Measurements from ENCODE around the gene FXR2.
A peak's percentile ranks its signal among the peaks of the same experiment; 100 is the strongest.
"Not testable (repeated sequence)": the region's sequence is repeated elsewhere in the genome, so short reads cannot be mapped to it uniquely, and the experiment has no call there.

Gene FXR2

DNA sequence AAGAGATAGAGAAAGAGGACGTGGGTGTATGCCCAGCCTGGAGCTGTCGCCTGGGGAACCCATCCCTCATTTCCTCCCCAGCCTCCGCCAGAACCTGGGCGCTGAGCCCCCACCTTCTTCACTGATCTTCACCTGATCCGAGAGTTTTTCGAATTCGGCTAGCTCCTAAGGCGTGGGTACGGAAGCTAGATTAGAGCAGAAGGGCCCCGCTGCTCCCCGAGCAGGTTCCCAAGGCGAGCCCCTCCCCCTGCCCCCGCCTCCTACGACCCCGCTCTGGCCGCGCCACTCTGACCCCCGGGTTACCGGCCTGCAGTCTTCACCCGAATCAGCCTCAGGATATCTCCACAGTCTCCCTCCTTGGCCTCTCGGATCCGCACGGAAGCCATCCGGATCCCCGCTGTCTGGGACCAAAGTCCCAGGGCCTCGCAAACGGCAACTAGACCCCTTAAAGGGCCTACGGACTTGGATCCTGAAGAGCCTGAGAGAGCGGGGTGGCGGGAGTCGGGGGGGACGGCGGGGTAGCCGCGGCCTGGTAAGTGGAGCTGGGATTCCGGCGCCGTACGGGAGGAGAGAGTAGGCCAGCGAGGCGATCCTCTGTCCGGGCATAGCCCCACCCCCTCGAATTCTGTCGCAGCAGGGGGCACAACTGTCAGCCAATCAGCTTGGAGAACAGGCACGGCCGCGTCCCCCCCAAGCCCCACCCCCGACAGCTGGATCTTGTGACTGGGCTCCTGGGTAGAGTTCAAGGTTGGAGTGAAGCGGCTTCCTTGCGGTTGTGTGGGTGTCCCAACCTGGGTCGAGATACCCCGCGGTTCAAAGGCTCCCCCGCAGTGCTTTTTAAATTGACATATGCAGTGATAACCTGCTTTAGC, 12.8 kb upstream of the FXR2 start, which contains the start of gene SAT2:
Gene SAT2, minus strand, starts transcription at position 572 of the 872 bp plus-strand sequence. Its CDS starts 186 bp downstream, at position 386.
- peak; percentile 96 for DNase-seq

DNA sequence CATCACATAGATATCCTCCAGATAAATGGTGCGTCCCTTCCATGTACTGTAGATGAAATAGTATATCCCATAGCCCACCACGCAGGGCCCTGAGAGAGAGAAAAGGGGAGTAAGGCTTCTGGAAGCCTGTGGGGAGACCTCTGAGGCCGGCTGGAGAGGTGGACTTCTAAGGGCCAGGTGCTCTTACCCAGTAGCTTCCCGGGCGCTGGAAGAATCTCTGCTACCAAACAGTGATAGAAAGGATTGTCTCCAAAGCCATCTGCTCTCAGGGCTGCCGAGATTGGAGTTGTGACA, 12.2 kb upstream of the FXR2 start:
- DNase-seq = no peak

DNA sequence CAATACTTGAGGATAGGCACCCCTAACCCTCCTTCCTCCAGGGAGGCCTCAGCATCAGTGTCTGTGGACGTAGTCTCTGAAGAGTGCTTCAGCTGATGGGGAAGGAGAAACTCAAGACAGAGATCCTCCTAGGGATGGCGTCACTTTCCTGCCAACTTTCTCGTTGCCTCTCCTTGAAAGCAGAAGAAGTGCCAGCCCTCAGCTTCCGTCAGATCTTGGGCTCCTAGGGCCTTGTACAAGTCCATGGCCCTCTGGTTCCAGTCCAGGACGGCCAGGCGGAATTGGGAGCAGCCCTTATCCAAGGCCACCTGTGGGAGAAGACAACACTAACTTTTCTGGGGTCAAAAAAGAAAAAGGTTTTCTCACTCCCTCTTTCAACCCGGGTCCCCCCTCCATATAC, 11.6 kb upstream of the FXR2 start:
- DNase-seq = no peak

DNA sequence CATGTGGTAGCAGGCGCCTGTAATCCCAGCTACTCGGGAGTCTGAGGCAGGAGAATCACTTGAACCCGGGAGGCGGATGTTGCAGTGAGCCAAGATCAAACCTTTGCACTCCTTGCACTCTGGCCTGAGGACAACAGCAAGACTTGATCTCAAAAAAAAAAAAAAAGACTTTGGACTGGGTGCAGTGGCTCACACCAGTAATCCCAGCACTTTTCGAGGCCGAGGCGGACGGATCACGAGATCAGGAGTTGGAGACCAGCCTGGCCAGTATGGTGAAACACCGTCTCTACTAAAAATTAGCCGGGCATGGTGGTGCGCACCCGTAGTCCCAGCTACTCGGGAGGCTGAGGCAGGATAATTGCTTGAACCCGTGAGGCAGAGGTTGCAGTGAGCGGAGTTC, 11.1 kb upstream of the FXR2 start:
- not testable (repeated sequence) for DNase-seq

DNA sequence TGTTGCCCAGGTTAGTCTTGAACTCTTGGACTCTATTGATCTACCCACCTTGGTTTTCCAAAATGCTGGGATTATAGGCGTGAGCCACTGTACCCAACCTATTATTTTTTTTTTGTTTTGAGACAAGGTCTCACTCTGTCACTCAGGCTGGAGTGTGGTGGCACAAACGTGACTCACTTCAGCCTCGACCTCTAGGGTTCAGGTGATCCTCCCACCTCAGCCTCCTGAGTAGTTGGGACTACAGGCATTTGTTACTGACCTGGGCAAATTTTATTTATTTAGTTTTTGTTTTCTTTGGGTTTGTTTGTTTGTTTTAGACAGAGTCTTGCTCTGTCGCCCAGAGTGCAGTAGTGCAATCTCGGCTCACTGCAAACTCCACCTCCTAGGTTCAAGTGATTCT, 9.0 kb upstream of the FXR2 start:
- DNase-seq = no peak

DNA sequence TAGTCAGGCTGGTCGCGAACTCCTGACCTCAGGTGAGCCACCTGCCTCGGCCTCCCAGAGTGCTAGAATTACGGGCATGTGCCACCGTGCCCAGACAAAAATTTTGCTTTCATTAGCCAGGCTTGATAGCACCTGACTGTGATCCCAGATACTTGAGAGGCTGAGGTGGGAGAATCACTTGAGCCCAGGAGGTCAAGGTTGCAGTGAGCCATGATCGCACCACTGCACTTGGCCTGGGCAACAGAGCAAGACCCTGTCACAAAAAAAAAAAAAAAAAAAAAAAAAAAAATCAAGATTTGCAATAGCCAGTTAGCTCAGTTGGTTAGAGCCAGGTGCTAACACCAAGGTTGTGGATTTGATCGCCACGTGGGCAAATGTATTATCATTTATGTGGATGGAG, 6.1 kb upstream of the FXR2 start:
- DNase-seq = no peak

DNA sequence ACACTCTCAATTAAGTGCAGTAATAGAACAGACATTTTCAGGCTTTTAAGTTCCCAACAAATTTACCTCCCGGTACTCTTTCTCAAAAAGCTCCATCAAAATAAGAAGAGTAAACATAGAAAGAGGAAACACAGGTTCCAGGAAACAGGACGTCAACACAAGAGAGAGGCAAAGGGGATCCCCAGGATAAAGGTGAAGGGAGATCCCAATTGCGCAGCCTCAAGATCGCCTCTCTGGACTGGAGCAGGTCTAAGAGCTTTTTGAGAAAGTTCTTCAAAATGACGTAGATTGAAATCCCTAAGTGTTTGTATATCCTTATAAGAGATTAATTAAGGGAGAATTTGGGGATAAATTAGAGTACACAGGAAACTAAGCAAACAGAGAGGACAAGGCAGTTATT, 3.9 kb upstream of the FXR2 start:
- no peak for DNase-seq

DNA sequence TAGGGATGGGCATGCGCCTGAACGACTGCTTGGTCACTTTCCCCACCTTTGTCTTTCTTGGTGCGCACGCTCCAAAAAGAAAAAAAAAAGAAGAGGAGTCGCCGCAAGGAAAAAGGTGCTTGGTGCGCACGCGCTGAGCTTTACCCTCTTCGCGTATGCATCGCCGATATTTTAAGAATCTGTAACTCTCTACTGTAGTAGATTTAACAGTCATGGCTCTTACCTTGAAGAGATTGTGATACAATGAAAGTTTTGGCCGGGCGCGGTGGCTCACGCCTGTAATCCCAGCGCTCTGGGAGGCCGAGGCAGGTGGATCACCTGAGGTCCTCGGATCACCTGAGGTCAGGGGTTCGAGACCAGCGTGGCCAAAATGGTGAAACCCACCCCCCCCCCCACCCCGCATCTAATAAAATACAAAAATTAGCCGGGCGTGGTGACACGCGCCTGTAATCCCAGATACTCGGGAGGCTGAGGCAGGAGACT, 609 bp upstream of the FXR2 start:
- no peak for DNase-seq

DNA sequence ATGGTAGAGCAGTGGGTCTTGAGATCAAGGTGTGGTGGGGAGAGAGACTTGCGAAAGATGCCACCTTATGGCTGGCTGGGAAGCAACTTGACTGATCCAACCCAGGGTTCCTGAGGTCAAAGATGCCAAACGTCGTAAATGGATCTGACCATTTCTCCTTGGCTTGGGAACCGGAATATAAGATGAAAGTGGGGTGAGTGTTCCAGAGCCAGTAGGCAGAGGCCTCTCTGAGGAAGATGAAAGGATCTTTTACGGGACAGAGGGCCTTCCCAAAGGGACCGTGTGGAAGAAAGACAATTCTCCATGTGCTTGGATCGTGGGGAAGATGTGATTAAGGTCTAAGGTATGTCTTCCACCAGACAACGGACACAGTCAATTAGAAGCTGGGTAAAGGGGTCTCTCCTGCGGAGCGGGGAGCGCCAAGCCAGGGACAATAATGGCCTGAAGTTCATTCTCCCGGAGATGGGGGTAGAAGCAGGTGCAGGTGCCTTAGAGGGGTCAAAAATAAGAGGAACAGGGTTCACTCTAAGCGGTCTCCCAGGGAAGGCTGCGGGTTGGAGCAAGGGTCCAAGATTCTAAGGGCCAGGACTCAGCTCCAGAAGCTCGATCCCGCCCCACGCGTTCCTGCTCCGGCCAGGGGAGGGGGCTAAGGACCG, 800 bp downstream of the FXR2 start:
- DNase-seq = no peak

DNA sequence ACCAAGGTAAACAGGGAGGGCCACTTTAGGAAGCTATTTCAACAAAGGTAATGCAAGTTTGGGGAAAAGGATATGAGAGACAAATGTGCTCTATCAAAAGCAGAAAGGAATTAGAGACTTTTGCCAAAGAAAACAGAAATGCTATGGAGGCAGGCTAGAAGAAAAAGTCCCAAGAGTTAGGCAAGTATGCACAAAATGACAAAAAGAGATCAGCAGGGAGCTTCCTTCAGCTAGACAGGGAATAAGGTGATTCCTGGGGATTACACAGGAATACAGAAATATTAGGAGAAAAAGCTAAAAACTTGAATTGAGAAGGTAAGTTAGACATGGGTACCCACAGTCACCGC, 2.4 kb downstream of the FXR2 start:
- no peak for DNase-seq

DNA sequence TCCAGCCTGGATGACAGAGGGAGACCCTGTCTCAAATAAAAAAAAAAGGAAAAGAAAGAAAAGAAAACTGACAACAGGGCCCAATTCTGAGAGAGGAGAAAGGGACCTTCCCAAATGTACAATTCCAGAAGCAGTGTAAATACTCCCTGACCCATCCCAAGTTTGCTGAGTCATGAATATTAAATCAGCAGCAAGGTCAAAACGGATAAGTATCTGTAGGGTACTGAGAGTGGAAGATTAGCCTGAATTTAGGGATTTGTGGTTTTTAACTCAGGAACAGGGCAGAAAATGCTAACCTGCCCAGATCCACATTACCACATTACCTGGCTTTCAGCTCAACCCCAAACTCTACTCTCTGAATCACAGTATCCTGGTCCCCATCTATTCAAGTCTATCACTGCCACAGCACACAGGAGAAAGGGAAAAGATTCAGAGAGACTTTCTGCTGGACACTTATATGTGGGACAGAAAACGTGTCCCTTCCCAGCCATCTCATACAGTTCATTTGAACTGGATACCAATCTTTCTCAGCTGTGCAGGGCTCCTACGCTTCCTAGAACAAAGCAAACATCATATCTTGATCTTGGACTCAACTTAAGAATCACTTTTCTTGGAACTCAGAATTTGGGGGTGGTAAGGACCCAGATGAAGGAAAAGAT, 2.9 kb downstream of the FXR2 start:
- DNase-seq = no peak

DNA sequence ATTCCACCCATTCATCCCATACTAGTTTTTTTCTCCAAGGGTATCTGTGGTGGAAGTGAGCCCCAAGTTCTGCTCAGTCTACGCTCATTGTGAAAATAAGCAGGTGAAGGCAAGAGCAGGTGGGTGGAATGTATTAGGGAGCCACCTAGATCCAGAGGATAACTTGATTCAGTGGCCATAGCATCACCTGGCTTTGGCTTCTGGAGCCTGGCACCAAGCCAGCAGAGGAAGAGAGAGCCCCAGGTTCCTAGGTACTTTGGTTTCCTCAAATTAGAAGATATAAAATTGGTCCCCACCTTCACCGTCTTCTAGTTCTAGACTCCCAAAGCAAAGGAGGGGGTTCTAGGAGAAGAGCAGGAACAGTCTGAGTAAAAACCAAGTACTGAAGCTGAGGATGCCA, 4.1 kb downstream of the FXR2 start:
- no peak for DNase-seq

DNA sequence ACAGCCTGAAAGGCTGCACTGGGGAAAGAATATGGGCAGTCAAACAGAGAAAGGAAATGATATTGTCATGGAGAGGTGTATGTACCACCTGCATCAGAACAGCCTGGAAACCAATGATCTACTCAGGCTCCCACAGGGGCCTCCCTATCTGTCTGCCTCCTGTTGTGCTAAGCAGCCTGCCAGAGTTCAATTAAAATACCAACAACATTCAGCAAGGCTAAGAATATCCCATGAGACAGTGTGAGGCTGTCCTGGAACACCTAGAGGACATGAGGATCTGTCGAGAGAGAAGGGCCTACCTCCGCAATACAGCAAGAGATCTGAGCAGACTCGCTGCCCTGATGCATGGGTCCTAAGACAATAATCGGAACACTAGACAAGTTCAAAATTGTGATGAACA, 8.4 kb downstream of the FXR2 start:
- DNase-seq = no peak

DNA sequence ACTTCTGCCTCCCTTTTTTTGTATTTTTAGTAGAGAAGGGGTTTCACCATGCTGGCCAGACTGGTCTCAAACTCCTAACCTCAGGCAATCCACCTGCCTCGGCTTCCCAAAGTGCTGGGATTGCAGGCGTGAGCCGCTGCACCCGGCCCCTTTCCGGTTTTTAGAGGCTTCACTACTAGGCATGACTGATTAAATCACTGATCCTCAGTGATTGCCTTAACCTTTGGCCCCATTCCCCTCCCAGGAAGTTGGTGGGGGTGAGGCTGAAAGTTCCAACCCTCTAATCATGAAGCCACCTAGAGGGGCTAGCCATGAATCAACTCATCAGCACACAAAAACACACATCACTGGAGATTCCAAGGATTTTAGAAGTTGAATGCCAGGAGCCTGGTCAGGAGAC, 17.1 kb downstream of the FXR2 start:
- DNase-seq = not testable (repeated sequence)

DNA sequence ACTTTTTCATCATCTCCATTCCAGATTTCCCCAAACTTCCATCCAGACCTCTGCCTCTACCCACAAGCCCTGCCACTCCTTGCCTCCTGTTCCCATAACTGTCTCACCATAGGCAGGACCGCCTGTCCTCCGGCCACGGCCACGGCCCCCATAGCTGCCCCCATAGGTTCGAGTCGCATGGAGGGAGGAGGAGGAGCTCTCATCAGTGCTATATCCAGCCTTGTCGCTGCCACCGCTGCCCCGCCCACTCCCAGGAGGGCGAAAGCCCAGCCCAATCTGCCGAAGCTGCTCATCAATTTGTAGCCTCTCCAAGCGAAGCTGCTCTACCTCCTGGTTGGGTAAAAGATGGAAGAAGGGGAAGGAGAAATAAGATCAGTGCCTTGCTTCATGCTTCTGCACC, 21.4 kb downstream of the FXR2 start:
- no peak for DNase-seq

DNA sequence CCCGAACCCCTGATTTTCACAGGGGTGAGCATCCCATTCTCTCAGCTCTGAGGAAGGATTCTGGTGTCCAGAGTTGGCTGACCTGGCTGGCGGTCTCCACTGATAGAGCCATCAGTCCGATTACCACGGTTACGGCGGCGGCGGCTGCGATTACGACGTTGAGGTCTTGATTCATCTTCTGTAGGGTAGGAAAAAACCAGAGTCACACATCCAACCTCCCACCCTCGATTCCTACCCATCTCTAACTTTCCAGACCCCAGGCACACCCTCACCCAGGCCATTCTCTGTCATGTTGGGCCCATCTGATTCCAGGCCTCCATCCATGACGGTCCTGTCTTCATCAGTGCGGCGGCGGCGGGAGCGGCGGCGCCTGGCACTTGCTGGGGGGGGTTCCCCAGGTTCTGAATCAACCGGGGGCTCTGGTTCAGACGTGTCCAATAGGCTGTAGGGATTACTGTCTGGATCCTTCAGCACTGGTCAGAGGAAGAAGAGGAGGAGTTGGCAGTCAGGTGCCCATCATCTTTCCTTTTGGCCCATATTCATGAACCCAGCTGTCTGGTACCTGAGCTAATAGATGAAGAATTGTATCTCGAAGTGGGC, 22.2 kb downstream of the FXR2 start:
- DNase-seq = no peak

DNA sequence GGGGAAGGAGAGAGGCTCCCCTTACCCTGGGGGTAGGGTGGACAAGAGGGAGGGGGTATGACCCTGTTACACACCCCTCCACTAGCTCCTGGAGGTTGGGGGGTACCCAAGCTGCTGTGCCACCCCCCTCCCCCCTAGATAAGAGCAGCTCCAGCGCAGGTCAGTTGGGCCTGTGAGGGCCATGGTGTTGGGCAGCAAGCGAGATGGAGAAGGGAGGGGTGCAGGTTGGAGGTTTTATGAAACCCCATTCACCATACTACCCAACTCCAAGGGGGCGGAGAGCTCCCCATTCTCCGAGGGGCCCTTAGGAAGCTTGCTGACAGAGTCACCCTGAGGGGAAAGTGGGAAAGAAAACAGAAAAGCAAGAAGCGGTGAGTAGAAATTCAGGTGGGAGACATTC, 23.1 kb downstream of the FXR2 start:
- no peak for DNase-seq

DNA sequence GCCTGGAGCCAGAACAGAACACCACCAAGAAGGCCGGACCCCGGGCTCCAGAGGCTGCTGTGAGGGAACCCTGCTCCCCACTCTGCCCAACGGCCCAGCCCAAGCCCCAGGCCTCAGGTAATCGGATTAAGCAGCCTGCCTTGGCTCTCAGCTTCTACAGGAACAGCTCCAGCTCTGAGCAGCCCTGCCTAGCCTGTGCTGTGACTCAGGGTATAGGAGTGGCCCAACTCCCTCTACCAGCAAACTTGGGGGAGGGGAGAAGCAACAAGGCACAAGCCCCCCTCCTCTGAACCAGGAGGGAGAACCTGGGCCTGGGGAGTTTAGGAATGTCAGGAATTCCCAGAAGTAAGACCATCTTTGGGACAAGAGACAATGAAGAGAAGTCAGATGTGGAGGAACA, 24.0 kb downstream of the FXR2 start:
- peak; percentile 41 for DNase-seq

DNA sequence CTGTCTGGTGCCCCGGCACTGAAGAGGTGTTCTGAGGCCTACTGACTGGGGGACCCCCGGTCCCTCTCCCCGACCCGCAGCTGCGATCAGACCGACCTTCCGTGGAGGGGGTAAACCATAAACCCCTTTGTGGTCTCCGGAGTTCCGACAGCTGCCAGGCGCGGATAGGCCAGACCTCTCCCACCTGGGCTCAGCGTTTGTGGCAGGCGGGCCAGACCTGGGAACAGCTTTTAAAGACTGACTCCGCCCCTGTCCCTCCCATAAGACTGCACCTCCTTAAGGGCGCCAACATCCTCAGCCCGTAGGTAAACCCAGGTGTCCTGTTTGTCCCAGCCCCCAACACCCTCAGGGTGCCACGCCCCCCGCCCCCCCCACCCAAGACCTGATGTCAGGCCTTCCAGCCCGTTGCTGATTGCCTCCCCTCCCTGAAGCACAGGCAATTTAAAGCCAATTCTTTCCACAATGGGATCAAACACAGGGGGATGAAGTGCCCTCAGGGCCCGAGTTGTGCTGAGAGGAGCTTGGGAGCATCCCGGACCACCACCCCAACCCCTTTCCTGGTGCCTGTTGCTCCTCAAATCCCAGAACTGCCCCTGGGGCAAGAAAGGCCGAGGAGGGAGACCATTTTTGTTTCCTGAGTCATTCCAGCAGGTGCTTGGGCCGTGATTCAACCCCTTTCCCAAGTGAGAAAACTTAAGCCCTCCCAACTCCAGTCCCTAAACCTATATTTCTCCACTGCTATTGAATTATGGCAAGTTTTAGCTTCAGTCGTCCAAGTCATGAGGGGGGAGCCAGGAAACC, 24.6 kb downstream of the FXR2 start, which contains the start of gene SOX15:
Gene SOX15, minus strand, starts transcription at position 204 of the 801 bp plus-strand sequence. CDS start 418 bp downstream, outside the sequence.
- DNase-seq = peak; percentile 44

DNA sequence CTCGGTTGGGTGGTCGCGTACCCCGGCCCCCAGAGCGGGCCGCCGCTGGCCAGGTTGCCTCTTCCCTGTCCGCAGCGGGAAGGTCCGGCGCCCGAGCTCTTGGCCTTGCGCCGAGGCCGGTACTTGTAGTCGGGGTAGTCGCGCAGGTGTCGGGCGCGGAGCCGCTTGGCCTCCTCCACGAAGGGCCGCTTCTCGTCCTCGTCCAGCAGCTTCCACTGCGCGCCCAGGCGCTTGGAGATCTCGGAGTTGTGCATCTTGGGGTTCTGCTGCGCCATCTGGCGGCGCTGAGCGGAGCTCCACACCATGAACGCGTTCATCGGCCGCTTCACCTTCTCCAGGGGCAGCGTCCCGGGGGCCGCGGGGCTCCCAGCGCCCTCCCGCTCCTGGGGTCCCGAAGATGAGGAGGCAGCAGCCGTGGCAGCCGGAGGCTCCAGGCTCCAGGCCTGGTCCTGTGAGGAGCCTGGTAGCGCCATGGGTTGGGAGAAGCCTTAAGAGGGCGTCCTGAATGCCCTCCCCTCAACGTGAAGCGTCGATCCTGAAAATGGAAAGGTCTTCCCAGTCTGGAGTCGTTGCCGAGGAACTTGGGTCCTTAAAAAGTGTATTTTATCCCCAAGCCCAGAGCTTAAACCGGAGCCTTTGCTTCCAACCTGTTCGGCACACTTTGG, 25.4 kb downstream of the FXR2 start:
- peak; percentile 98 for DNase-seq

DNA sequence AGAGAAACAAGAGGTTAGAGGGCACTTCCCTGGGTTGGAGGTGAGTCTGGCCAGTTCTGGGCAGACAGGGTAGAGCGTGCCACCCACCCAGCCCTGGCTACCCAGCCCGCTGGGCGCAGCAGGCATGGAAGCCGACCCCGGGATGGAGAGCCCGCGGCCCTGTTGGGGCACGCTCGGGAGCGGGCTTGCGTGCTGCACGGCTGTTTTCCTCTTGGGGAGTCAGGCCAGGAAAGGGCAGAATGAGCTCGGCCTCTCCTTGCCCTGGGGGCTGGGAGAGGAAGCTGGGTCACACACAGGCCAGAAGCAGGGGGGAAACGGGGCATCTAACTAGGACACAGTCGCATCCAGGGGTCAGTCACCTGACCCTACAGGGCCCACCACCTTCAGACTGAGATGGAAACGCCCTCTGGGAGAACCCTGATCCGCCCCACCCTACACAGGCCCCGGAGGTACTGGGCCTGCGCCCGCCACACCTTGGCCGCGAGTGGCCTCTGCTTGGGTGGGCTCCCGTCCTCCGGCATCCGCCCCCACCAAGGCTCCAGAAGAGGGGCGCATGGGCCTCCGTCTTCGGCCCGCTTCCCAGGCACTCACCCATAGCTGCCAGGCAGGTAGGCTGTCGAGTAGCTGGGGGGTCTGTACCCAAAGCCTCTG, 26.0 kb downstream of the FXR2 start:
- DNase-seq = no peak
